B cell (primary cell): ENCODE measurements around the gene HMCN1. TPM values are rescaled to one million over a fixed set of nuclear protein-coding genes. Genes with fewer than 3 reads are reported as not detected.

Experiments used
- ATAC-seq: fragments of 200-7000 bp; cut with Tn5 transposase; one replicate; pipeline ENCODE4 v1.10.0; 2021; ENCODE audit warnings: low read depth, mild to moderate bottlenecking, moderate number of reproducible peaks, moderate library complexity
- CTCF ChIA-PET: fragments of 350-600 bp; sonication (Branson Sonifier 250); formaldehyde crosslinking; loops from one replicate; lab custom pipeline; 2021; ENCODE audit warnings: antibody characterized with exemption, inconsistent platforms; lab: Charles Lee
- POLR2A ChIA-PET: fragments of 350-600 bp; sonication (Branson Sonifier 250); formaldehyde crosslinking; loops from one replicate; lab custom pipeline; 2021; ENCODE audit warnings: antibody characterized with exemption; lab: Charles Lee
- DNase-seq: peaks from one replicate; pipeline ENCODE4 v3.0.0; 2013
- H2AFZ ChIP-seq: 2 replicates; pipeline ENCODE4 v1.6.1; 2012; ENCODE audit warnings: mild to moderate bottlenecking, low read depth, low read length; ENCODE audit not compliant: insufficient read depth, poor library complexity, severe bottlenecking
- H3K27ac ChIP-seq, 2 donors: 1 replicate in 1 of 2; 2 replicates in 1 of 2; pipeline ENCODE4 v1.5.1; 2012 to 2013; ENCODE audit warnings: low read length in 2 of 2, mild to moderate bottlenecking in 2 of 2, moderate library complexity in 1 of 2
- H3K27me3 ChIP-seq, 4 experiments: fragments of 200-600 bp in 1 of 4; sonication (generic) in 1 of 4; replicated peaks in 1 of 4; 1 replicate in 2 of 4; 2 replicates in 2 of 4; pipeline versions ENCODE4 v1.6.1 to v1.7.0; 2013 to 2016; ENCODE audit warnings: low read length in 3 of 4, mild to moderate bottlenecking in 2 of 4, mixed read lengths in 1 of 4, moderate library complexity in 1 of 4; ENCODE audit not compliant: insufficient read depth in 4 of 4, control insufficient read depth in 3 of 4; ENCODE audit errors: control extremely low read depth in 1 of 4
- H3K36me3 ChIP-seq, 2 experiments: replicated peaks in 1 of 2; 1 replicate in 1 of 2; 2 replicates in 1 of 2; pipeline versions ENCODE4 v1.6.1 to v1.7.1; 2013; ENCODE audit warnings: low read length in 1 of 2; ENCODE audit not compliant: insufficient read depth in 2 of 2, control insufficient read depth in 1 of 2; ENCODE audit errors: control extremely low read depth in 1 of 2, extremely low read depth in 1 of 2
- H3K4me1 ChIP-seq, 2 donors: fragments of 200-600 bp in 1 of 2; sonication (generic) in 1 of 2; 1 replicate in 1 of 2; 2 replicates in 1 of 2; pipeline versions ENCODE4 v1.5.1 to v1.6.1; 2013 to 2017; ENCODE audit warnings: low read length in 2 of 2; ENCODE audit not compliant: control insufficient read depth in 2 of 2, insufficient read depth in 2 of 2
- H3K4me2 ChIP-seq: replicated peaks from 2 replicates; pipeline ENCODE3; 2012; ENCODE audit warnings: mild to moderate bottlenecking, low read depth, low read length; ENCODE audit not compliant: poor library complexity, severe bottlenecking
- H3K4me3 ChIP-seq, 5 experiments: fragments of 200-600 bp in 1 of 5; sonication (generic) in 1 of 5; 1 replicate in 3 of 5; 2 replicates in 2 of 5; pipeline versions ENCODE4 v1.5.1 to v1.7.0; 2011 to 2016; ENCODE audit warnings: low read length in 4 of 5, mild to moderate bottlenecking in 4 of 5, low read depth in 2 of 5, control low read depth in 1 of 5, moderate library complexity in 1 of 5; ENCODE audit not compliant: insufficient read depth in 1 of 5; ENCODE audit errors: control extremely low read depth in 1 of 5, extremely low read depth in 1 of 5
- H3K79me2 ChIP-seq: fragments of 200-600 bp; sonication (generic); one replicate; pipeline ENCODE4 v1.6.0; 2016; ENCODE audit warnings: low read length; ENCODE audit not compliant: control insufficient read depth, insufficient read depth
- H3K9ac ChIP-seq: fragments of 200-600 bp; sonication (generic); 2 replicates; pipeline ENCODE4 v1.6.1; 2017; ENCODE audit warnings: mild to moderate bottlenecking, low read length, moderate library complexity
- H3K9me3 ChIP-seq, 3 donors: one replicate each; pipeline versions ENCODE4 v1.6.1 to v1.7.1; 2013; ENCODE audit warnings: low read length in 2 of 3; ENCODE audit not compliant: control insufficient read depth in 2 of 3, insufficient read depth in 1 of 3; ENCODE audit errors: control extremely low read depth in 1 of 3
- H4K20me1 ChIP-seq: 2 replicates; pipeline ENCODE4 v1.6.0; 2012; ENCODE audit warnings: mild to moderate bottlenecking, low read length; ENCODE audit not compliant: insufficient read depth, control insufficient read depth, poor library complexity, severe bottlenecking
- H3K27ac Mint-ChIP-seq: one replicate; pipeline ENCODE4 v1.8.0; 2021; ENCODE audit warnings: mixed read lengths
- H3K27me3 Mint-ChIP-seq: one replicate; pipeline ENCODE4 v1.8.0; 2021; ENCODE audit warnings: mixed read lengths
- H3K4me1 Mint-ChIP-seq: one replicate; pipeline ENCODE4 v1.8.0; 2021; ENCODE audit warnings: mixed read lengths
- H3K4me3 Mint-ChIP-seq: one replicate; pipeline ENCODE4 v1.8.0; 2021; ENCODE audit warnings: mixed read lengths
- H3K9me3 Mint-ChIP-seq: one replicate; pipeline ENCODE4 v1.8.0; 2022; ENCODE audit warnings: mixed read lengths; ENCODE audit not compliant: insufficient read depth
- CTCF ChIP-seq: fragments of 200-600 bp; IDR thresholded peaks from one replicate; pipeline ENCODE4 v1.8.0; 2022; ENCODE audit warnings: antibody characterized with exemption, mild to moderate bottlenecking
- EZH2 ChIP-seq: IDR thresholded peaks from 2 replicates; pipeline ENCODE4 v1.6.1; 2012; ENCODE audit warnings: borderline replicate concordance, low read depth, mild to moderate bottlenecking, moderate library complexity, low read length; ENCODE audit not compliant: insufficient read depth, poor library complexity, severe bottlenecking
- WGBS: methylation state at CpG from one replicate; pipeline ENCODE4 v1.1.5; 2013; ENCODE audit warnings: missing lambda C conversion rate; ENCODE audit not compliant: insufficient coverage; 5-methylcytosine and 5-hydroxymethylcytosine counted together
- intact Hi-C: fragments of 100-400 bp; cut with micrococcal nuclease; formaldehyde crosslinking; loops from one replicate; pipeline ENCODE4 v1.10.0; 2022
- polyA plus RNA-seq: library from polyadenylated mRNA; depleted of rRNA; stranded (reverse); fragments of >200 nt; gene quantifications from 2 replicates; pipeline ENCODE4 v1.2.3, GENCODE V29; 2012
- total RNA-seq, 2 donors: library from RNA; stranded (reverse); fragments of 120-200 nt in 1 of 2; gene quantifications; 1 replicate in 1 of 2; 2 replicates in 1 of 2; pipeline versions ENCODE4 v1.2.3 to v1.2.4, GENCODE V29; 2013 to 2022

HMCN1 gene
- total and polyA plus RNA-seq, 2 donors (not counting 1 experiment from before 2014, with no cell fraction given): not detected

GRCh38 chr1:185896863-185897262 lies 162.7 kb downstream of the HMCN1 start:
- TF ChIP-seq CTCF: no peak
- no peak for TF ChIP-seq EZH2
- Mint-ChIP-seq H3K4me3 (no peak overlapping the region), H3K4me1 (no peaks in the 10 kb centered on the region), H3K27ac (no peak overlapping the region), H3K9me3 (peaks cover 3% of the 10 kb centered on the region), H3K27me3 (no peaks in the 10 kb centered on the region)
- CTCF ChIA-PET: no interaction called here
- Histone ChIP-seq H3K9ac (no peak overlapping the region), H3K79me2 (no peaks in the 10 kb centered on the region), H3K4me1 (no peaks in the 10 kb centered on the region), H2AFZ (no peak overlapping the region), H3K27me3 (no peaks in the 10 kb centered on the region), H4K20me1 (no peaks in the 10 kb centered on the region), H3K36me3 (no peaks in the 10 kb centered on the region), H3K9me3 (no peaks in the 10 kb centered on the region), H3K4me2 (no peak overlapping the region), H3K4me3 (no peak overlapping the region), H3K27ac (no peak overlapping the region)
- ATAC-seq (no peak), DNase-seq (no peak)
- intact Hi-C loops: no loop called here
- POLR2A ChIA-PET: no interaction called here

- Histone ChIP-seq H3K27ac (no peak overlapping the region), H4K20me1 (no peaks in the 10 kb centered on the region), H3K9ac (no peak overlapping the region), H3K4me2 (no peak overlapping the region), H3K9me3 (no peaks in the 10 kb centered on the region), H3K36me3 (no peaks in the 10 kb centered on the region), H3K79me2 (no peaks in the 10 kb centered on the region), H3K4me1 (no peaks in the 10 kb centered on the region), H3K27me3 (no peaks in the 10 kb centered on the region), H2AFZ (no peak overlapping the region), H3K4me3 (no peak overlapping the region)
- POLR2A ChIA-PET: no interaction called here
- DNase-seq (no peak), ATAC-seq (no peak)
- Mint-ChIP-seq H3K9me3 (no peaks in the 10 kb centered on the region), H3K27ac (no peak overlapping the region), H3K4me3 (no peak overlapping the region), H3K27me3 (no peaks in the 10 kb centered on the region), H3K4me1 (no peaks in the 10 kb centered on the region)
- no CpG with 5 or more reads among the region's 1 CpG for WGBS
- intact Hi-C loops: no loop called here
- CTCF ChIA-PET: no interaction called here
- TF ChIP-seq EZH2 (no peak), CTCF (no peak)
Observed at GRCh38 chr1:185906186-185906585, 172.0 kb downstream of the HMCN1 start.
